Gastroesophageal sphincter (tissue), 4 donors: ENCODE measurements around the gene AFDN. TPM values are rescaled to one million over a fixed set of nuclear protein-coding genes. Genes with fewer than 3 reads are reported as not detected.

Experiments used
- ATAC-seq: fragments of 150-250 bp; one replicate; pipeline ENCODE4 v1.9.1; 2016; ENCODE audit warnings: mild to moderate bottlenecking, moderate library complexity
- H3K27ac ChIP-seq, 4 donors: fragments of 200-600 bp; sonication (generic) in 3 of 4; 1 replicate in 3 of 4; 2 replicates in 1 of 4; pipeline ENCODE4 v1.5.1; 2016 to 2019
- H3K27me3 ChIP-seq: fragments of 200-600 bp; sonication (generic); one replicate; pipeline ENCODE4 v1.5.1; 2019
- H3K36me3 ChIP-seq, 2 donors: fragments of 200-600 bp; sonication (generic); one replicate each; pipeline ENCODE4 v1.5.1; 2019; ENCODE audit warnings: control low read depth in 1 of 2
- H3K4me1 ChIP-seq, 3 donors: fragments of 200-600 bp; sonication (generic); 1 replicate in 2 of 3; 2 replicates in 1 of 3; pipeline ENCODE4 v1.5.1; 2016 to 2019; ENCODE audit warnings: control low read depth in 2 of 3
- H3K4me3 ChIP-seq, 2 donors: fragments of 200-600 bp; sonication (generic); one replicate each; pipeline ENCODE4 v1.5.1; 2019; ENCODE audit warnings: mild to moderate bottlenecking in 1 of 2, moderate library complexity in 1 of 2
- H3K9me3 ChIP-seq, 3 donors: fragments of 200-600 bp; sonication (generic); one replicate each; pipeline ENCODE4 v1.5.1; 2017 to 2019; ENCODE audit warnings: control low read depth in 2 of 3
- CTCF ChIP-seq, 4 experiments: fragments of 200-600 bp in 2 of 4; fragments of 450-650 bp in 2 of 4; sonication (generic) in 1 of 4; IDR thresholded peaks; one replicate each; pipeline ENCODE4 v1.5.1; 2017 to 2019; ENCODE audit warnings: antibody characterized with exemption in 4 of 4, mild to moderate bottlenecking in 2 of 4, moderate library complexity in 2 of 4
- EP300 ChIP-seq: sonication (generic); formaldehyde crosslinking; IDR thresholded peaks from one replicate; pipeline ENCODE4 v1.6.1; 2017; ENCODE audit warnings: antibody characterized with exemption, mild to moderate bottlenecking
- POLR2A ChIP-seq, 2 donors: fragments of 450-650 bp; IDR thresholded peaks; one replicate each; pipeline ENCODE4 v1.6.1; 2017; ENCODE audit warnings: antibody characterized with exemption in 2 of 2, mild to moderate bottlenecking in 2 of 2, moderate library complexity in 1 of 2
- POLR2AphosphoS5 ChIP-seq: sonication (generic); formaldehyde crosslinking; IDR thresholded peaks from one replicate; pipeline ENCODE4 v1.6.1; 2017; ENCODE audit warnings: antibody characterized with exemption
- WGBS, 2 donors: methylation state at CpG; one replicate each; pipeline ENCODE4 v1.1.5; 2018; ENCODE audit warnings: low coverage in 1 of 2; 5-methylcytosine and 5-hydroxymethylcytosine counted together
- total RNA-seq, 4 donors: library from RNA; depleted of rRNA; stranded (reverse); fragments of >200 nt; gene quantifications; one replicate each; pipeline ENCODE4 v1.1.0, GENCODE V29; 2016

The AFDN gene
- total RNA-seq, 4 donors from 2014 or later: 60.7 to 98.4 (median 79.7) TPM

- no peak for TF ChIP-seq POLR2A (IDR thresholded peaks at IDR 0.05)
- TF ChIP-seq EP300: no peak
- no peak for TF ChIP-seq CTCF (IDR thresholded peaks at IDR 0.05)
- TF ChIP-seq POLR2AphosphoS5: no peak
- ATAC-seq: no peak
- WGBS, 2 donors: 73 to 90% methylated on average over 5 to 6 of the region's 7 CpGs
- Histone ChIP-seq H3K9me3 (no peaks in the 10 kb centered on the region), H3K4me1 (no peaks in the 10 kb centered on the region), H3K27ac (no peak overlapping the region), H3K36me3 (peaks cover 14 to 96% of the 10 kb centered on the region in 2 donors), H3K4me3 (no peak overlapping the region), H3K27me3 (no peaks in the 10 kb centered on the region)
These were observed 122.5 kb downstream of the AFDN start for GRCh38 chr6:167949121-167949684.

GRCh38 chr6:167951781-167952511 is 125.2 kb downstream of the AFDN start:
- Histone ChIP-seq H3K36me3 (peaks cover 10 to 86% of the 10 kb centered on the region in 2 donors), H3K27ac (no peak overlapping the region), H3K4me3 (no peak overlapping the region), H3K4me1 (no peaks in the 10 kb centered on the region), H3K9me3 (no peaks in the 10 kb centered on the region), H3K27me3 (no peaks in the 10 kb centered on the region)
- 96% methylated on average over 14 to 24 of the region's 29 CpGs for WGBS, 2 donors
- TF ChIP-seq POLR2A (IDR thresholded peaks at IDR 0.05) (no peak), POLR2AphosphoS5 (no peak), EP300 (no peak), CTCF (IDR thresholded peaks at IDR 0.05) (no peak)
- no peak for ATAC-seq

GRCh38 chr6:167952512-167952859 is 125.8 kb downstream of the AFDN start:
- no peaks in the 10 kb centered on the region for H3K9me3 ChIP-seq
- H3K36me3 ChIP-seq: peaks cover 10 to 86% of the 10 kb centered on the region in 2 donors
- 71 to 100% methylated on average over 1 of the region's 1 CpG for WGBS, 2 donors

GRCh38 chr6:167953551-167953950 is 126.8 kb downstream of the AFDN start:
- Histone ChIP-seq H3K4me3 (no peak overlapping the region), H3K4me1 (no peaks in the 10 kb centered on the region), H3K36me3 (peaks cover 6 to 80% of the 10 kb centered on the region in 2 donors), H3K27me3 (no peaks in the 10 kb centered on the region), H3K27ac (no peak overlapping the region), H3K9me3 (no peaks in the 10 kb centered on the region)
- ATAC-seq: no peak
- no peak for TF ChIP-seq POLR2AphosphoS5
- TF ChIP-seq EP300: no peak
- TF ChIP-seq POLR2A (IDR thresholded peaks at IDR 0.05): no peak
- TF ChIP-seq CTCF (IDR thresholded peaks at IDR 0.05): no peak
- 86 to 89% methylated on average over 3 to 5 of the region's 5 CpGs for WGBS, 2 donors

More at GRCh38 chr6:167952512-167952859, 125.8 kb downstream of the AFDN start:
- Histone ChIP-seq H3K4me3 (no peak overlapping the region), H3K4me1 (no peaks in the 10 kb centered on the region), H3K27ac (no peak overlapping the region), H3K27me3 (no peaks in the 10 kb centered on the region)
- no peak for ATAC-seq
- TF ChIP-seq POLR2AphosphoS5: no peak
- TF ChIP-seq CTCF (IDR thresholded peaks at IDR 0.05): no peak
- no peak for TF ChIP-seq EP300
- TF ChIP-seq POLR2A (IDR thresholded peaks at IDR 0.05): no peak

- Histone ChIP-seq H3K4me1 (no peaks in the 10 kb centered on the region), H3K27ac (no peak overlapping the region), H3K36me3 (peaks cover 4 to 74% of the 10 kb centered on the region in 2 donors), H3K9me3 (no peaks in the 10 kb centered on the region), H3K27me3 (no peaks in the 10 kb centered on the region), H3K4me3 (no peak overlapping the region)
- no peak for ATAC-seq
- WGBS, 2 donors: 83 to 84% methylated on average over 3 of the region's 3 CpGs
- TF ChIP-seq POLR2A (IDR thresholded peaks at IDR 0.05) (no peak), EP300 (no peak), POLR2AphosphoS5 (no peak)
These were observed 127.4 kb downstream of the AFDN start for GRCh38 chr6:167954151-167954550.
